OCI-LY7 (cell line): ENCODE data around the gene XRN2. TPM values are rescaled to one million over a fixed set of nuclear protein-coding genes. Genes with fewer than 3 reads are reported as not detected.
A peak's percentile ranks its signal among the peaks of the same experiment; 100 is the strongest.

Experiments used
- BruUV-seq: library from RNA; stranded (reverse); fragments of 400-500 nt; replicated peaks from 2 replicates; lab custom pipeline; 2021; lab: Mats Ljungman, UMichigan
- CTCF ChIA-PET: fragments of 300-600 bp; sonication (Branson Sonifier 250); formaldehyde crosslinking; loops from one replicate; lab custom pipeline; 2022; ENCODE audit warnings: antibody characterized with exemption; ENCODE audit not compliant: unreplicated experiment; lab: Charles Lee
- POLR2A ChIA-PET: fragments of 300-600 bp; sonication (Branson Sonifier 250); formaldehyde crosslinking; loops from one replicate; lab custom pipeline; 2022; ENCODE audit warnings: antibody characterized with exemption; lab: Charles Lee
- DNase-seq: peaks from one replicate; pipeline ENCODE4 v3.0.0-alpha.2; 2015; ENCODE audit warnings: low spot score
- H2AFZ ChIP-seq: fragments of 200-600 bp; sonication (generic), shearing (Covaris generic); 2 replicates; pipeline ENCODE4 v1.6.1; 2014; ENCODE audit warnings: mild to moderate bottlenecking, antibody characterized with exemption, low read length, moderate library complexity
- H3K27ac ChIP-seq: fragments of 200-600 bp; sonication (generic); 2 replicates; pipeline ENCODE4 v1.5.1; 2014; ENCODE audit warnings: mixed run types, low read depth, mild to moderate bottlenecking, moderate library complexity, low read length, inconsistent platforms; ENCODE audit not compliant: poor library complexity, severe bottlenecking
- H3K36me3 ChIP-seq: fragments of 200-600 bp; sonication (generic); 2 replicates; pipeline ENCODE4 v1.6.1; 2014; ENCODE audit warnings: mild to moderate bottlenecking, antibody characterized with exemption, low read length, moderate library complexity, mixed read lengths; ENCODE audit not compliant: insufficient read depth
- H3K4me1 ChIP-seq: fragments of 200-600 bp; sonication (generic); 2 replicates; pipeline ENCODE4 v1.5.1; 2014; ENCODE audit warnings: mild to moderate bottlenecking, low read length; ENCODE audit not compliant: insufficient read depth, poor library complexity, severe bottlenecking
- H3K4me2 ChIP-seq: fragments of 200-600 bp; sonication (generic); 2 replicates; pipeline ENCODE4 v1.6.1; 2014; ENCODE audit warnings: mild to moderate bottlenecking, low read length
- H3K4me3 ChIP-seq: fragments of 200-600 bp; sonication (generic); 2 replicates; pipeline ENCODE4 v1.5.1; 2014; ENCODE audit warnings: mild to moderate bottlenecking, low read depth, low read length; ENCODE audit not compliant: poor library complexity, severe bottlenecking
- H3K79me2 ChIP-seq: fragments of 200-600 bp; sonication (generic); 2 replicates; pipeline ENCODE4 v1.6.1; 2016; ENCODE audit warnings: low read depth, mild to moderate bottlenecking, low read length, moderate library complexity, mixed read lengths; ENCODE audit not compliant: insufficient read depth
- H3K9me2 ChIP-seq: fragments of 200-600 bp; sonication (generic); 2 replicates; pipeline ENCODE4 v1.6.1; 2016; ENCODE audit warnings: mild to moderate bottlenecking, low read length, mixed read lengths; ENCODE audit not compliant: insufficient read depth
- H3K9me3 ChIP-seq: fragments of 200-600 bp; sonication (generic); 2 replicates; pipeline ENCODE4 v1.6.1; 2014; ENCODE audit warnings: mild to moderate bottlenecking, mixed run types, low read length, mixed read lengths
- H4K20me1 ChIP-seq: fragments of 200-600 bp; sonication (generic); 2 replicates; pipeline ENCODE4 v1.6.1; 2014; ENCODE audit warnings: mild to moderate bottlenecking, antibody characterized with exemption, low read length, moderate library complexity, mixed read lengths; ENCODE audit not compliant: insufficient read depth
- EZH2phosphoT487 ChIP-seq: fragments of 200-600 bp; sonication (generic); IDR thresholded peaks from 2 replicates; pipeline ENCODE4 v1.6.1; 2018; ENCODE audit warnings: low read depth, borderline replicate concordance, mild to moderate bottlenecking, mixed run types, antibody characterized with exemption, low read length, moderate library complexity, mixed read lengths
- intact Hi-C: fragments of 100-400 bp; cut with micrococcal nuclease; formaldehyde crosslinking; loops from one replicate; pipeline ENCODE4 v1.10.0; 2022; ENCODE audit not compliant: unreplicated experiment
- total RNA-seq, 2 experiments: library from RNA; depleted of rRNA in 1 of 2; stranded (reverse); fragments of >200 nt in 1 of 2; shearing (Covaris generic) in 1 of 2; gene quantifications; 2 replicates each; pipeline ENCODE4 v1.2.3, GENCODE V29; 2014 to 2022
- TF ChIP-seq, protein P1 (sequence below): fragments of 200-600 bp; sonication (generic); conservative IDR thresholded peaks from 2 replicates; pipeline ENCODE4 v1.5.1; 2014; ENCODE audit warnings: mild to moderate bottlenecking, antibody characterized with exemption, low read length, moderate library complexity, mixed read lengths

The XRN2 gene
- total RNA-seq, 2 experiments from 2014 or later, result 47.9 to 50.3 TPM

GRCh38 chr20:21303872-21304586 lies 898 bp downstream of the XRN2 start:
- no peaks in the 10 kb centered on the region for H3K9me2 ChIP-seq
- H3K4me2 ChIP-seq, result peak overlapping the region; percentile 91
- peaks cover 21% of the 10 kb centered on the region for H3K4me1 ChIP-seq
- no peak for DNase-seq
- CTCF ChIA-PET, result no interaction called here
- no peak for TF ChIP-seq EZH2phosphoT487
- TF ChIP-seq, protein P1, sequence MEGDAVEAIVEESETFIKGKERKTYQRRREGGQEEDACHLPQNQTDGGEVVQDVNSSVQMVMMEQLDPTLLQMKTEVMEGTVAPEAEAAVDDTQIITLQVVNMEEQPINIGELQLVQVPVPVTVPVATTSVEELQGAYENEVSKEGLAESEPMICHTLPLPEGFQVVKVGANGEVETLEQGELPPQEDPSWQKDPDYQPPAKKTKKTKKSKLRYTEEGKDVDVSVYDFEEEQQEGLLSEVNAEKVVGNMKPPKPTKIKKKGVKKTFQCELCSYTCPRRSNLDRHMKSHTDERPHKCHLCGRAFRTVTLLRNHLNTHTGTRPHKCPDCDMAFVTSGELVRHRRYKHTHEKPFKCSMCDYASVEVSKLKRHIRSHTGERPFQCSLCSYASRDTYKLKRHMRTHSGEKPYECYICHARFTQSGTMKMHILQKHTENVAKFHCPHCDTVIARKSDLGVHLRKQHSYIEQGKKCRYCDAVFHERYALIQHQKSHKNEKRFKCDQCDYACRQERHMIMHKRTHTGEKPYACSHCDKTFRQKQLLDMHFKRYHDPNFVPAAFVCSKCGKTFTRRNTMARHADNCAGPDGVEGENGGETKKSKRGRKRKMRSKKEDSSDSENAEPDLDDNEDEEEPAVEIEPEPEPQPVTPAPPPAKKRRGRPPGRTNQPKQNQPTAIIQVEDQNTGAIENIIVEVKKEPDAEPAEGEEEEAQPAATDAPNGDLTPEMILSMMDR, result no peak
- H3K9me3 ChIP-seq, result peaks cover 9% of the 10 kb centered on the region; the same call in 1 of the 2 replicates
- peak overlapping the region; percentile 92; the same call in 1 of the 2 replicates for H2AFZ ChIP-seq
- H3K4me3 ChIP-seq, result peak overlapping the region; percentile 95
- POLR2A ChIA-PET, result interaction anchor here (1.0 kb wide), 1 partner anchor 17 kb away, joined by 4 read pairs; no protein-coding TSS in a partner anchor
- TSS peak; percentile 74 for BruUV-seq
- peaks cover 16% of the 10 kb centered on the region; the same call in 1 of the 2 replicates for H4K20me1 ChIP-seq
- intact Hi-C loops, result loop anchor here (10.0 kb wide), 1 partner anchor 179 kb away; the partner anchor contains the start of gene KIZ
- peaks cover 30% of the 10 kb centered on the region for H3K36me3 ChIP-seq
- peaks cover 58% of the 10 kb centered on the region for H3K79me2 ChIP-seq
- H3K27ac ChIP-seq, result peak overlapping the region; percentile 72

- H3K36me3 ChIP-seq, result peaks cover 60% of the 10 kb centered on the region
- intact Hi-C loops, result loop anchor here (10.0 kb wide), 1 partner anchor 184 kb away; the partner anchor contains the start of gene KIZ
- POLR2A ChIA-PET, result no interaction called here
- no peak for DNase-seq
- H4K20me1 ChIP-seq, result peaks cover 34% of the 10 kb centered on the region
- no peaks in the 10 kb centered on the region for H3K9me2 ChIP-seq
- no peak overlapping the region for H3K27ac ChIP-seq
- peaks cover 9% of the 10 kb centered on the region; the same call in 1 of the 2 replicates for H3K9me3 ChIP-seq
- H3K4me2 ChIP-seq, result no peak overlapping the region
- H3K79me2 ChIP-seq, result peaks cover 96% of the 10 kb centered on the region
- CTCF ChIA-PET, result no interaction called here
- no peak overlapping the region for H3K4me3 ChIP-seq
- TF ChIP-seq EZH2phosphoT487, result no peak
- TF ChIP-seq, protein P1, result no peak
- no peak overlapping the region for H2AFZ ChIP-seq
- BruUV-seq, result TSS peak; percentile 4
- H3K4me1 ChIP-seq, result peaks cover 18% of the 10 kb centered on the region
Measured at GRCh38 chr20:21308340-21308739, 5.2 kb downstream of the XRN2 start.
